ENCODE data around the gene CDH16. TPM values are rescaled to one million over a fixed set of nuclear protein-coding genes. Genes with fewer than 3 reads are reported as not detected.

Gene CDH16
- total and polyA plus RNA-seq, 2 donors (not counting 3 experiments of a cell fraction or from before 2014, with no cell fraction given): not detected

DNA sequence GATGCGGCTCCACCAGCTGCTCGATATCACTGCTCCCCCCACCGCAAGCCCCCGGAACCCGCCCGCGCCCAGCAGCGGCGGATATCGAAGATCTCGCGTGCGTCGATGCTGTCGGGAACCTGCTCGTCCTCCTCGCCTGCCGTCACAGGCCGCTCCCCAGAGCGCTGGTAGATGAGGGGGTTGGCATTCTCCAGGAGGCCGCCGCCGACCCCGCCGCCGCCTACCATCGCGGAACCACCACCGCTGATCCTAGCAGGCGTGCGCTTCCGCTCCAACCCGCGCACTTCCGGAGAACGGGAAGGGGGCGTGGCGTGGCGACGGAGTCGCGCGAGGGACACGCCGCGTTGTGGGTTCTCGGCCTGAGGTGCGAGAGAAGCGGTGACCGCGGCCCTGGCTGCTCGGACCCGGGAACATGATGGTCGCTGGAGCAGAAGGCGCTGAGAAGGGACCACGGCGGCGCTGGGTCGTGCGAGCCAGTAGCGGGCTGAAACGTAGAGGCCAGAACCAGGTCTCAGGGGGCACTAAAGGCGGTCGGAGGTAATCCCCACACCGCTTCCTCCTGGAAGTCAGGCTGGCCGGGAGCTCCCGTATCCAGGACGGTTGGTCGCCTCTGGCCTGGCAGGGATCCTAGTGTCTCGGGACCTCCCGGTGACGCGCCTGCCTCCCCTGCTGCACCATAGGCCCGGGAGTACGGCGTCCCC is 15.6 kb upstream of the CDH16 start, which contains the start of gene CIAO2B:
CIAO2B (minus strand) TSS at position 265 of the 701 bp plus-strand sequence; CDS start at position 227, 38 bp downstream.
- POLR2A ChIA-PET: interaction anchor here (0.5 to 1.6 kb wide), 2 partner anchors 61 to 498 kb away, joined by 3 read pairs; no protein-coding TSS in a partner anchor
- Histone ChIP-seq H3K4me3 (replicated peaks in 1 of 3; ENCODE audit: insufficient read depth in 1 of 3, low read depth in 1 of 3, low read length in 3 of 3) (peak within 1 kb of the TSS; percentile 22 to 88 (median 83)), H3K4me2 (ENCODE audit: insufficient read depth, low read length) (peak within 1 kb of the TSS; percentile 84), H4K20me1 (replicated peaks; ENCODE audit: control insufficient read depth, extremely low read depth, insufficient read depth, low read length) (no peaks in the 10 kb centered on the region), H3K79me2 (ENCODE audit: control insufficient read depth, insufficient read depth, low read length) (peaks cover 20% of the 10 kb centered on the region), H3K9ac (replicated peaks; ENCODE audit: extremely low read depth, insufficient read depth, low read length) (peak within 1 kb of the TSS; percentile 79), H3K27me3 (ENCODE audit: control insufficient read depth in 2 of 2, insufficient read depth in 2 of 2, low read length in 2 of 2) (no peaks in the 10 kb centered on the region), H3K9me3 (replicated peaks; ENCODE audit: control insufficient read depth, insufficient read depth, low read length) (no peaks in the 10 kb centered on the region), H3K4me1 (ENCODE audit: control insufficient read depth, extremely low read depth, insufficient read depth, low read length) (peaks cover 7% of the 10 kb centered on the region), H2AFZ (ENCODE audit: low read depth, low read length) (peak within 1 kb of the TSS; percentile 63), H3K36me3 (ENCODE audit: control insufficient read depth in 2 of 2, extremely low read depth in 1 of 2, insufficient read depth in 2 of 2, low read length in 2 of 2) (no peaks in the 10 kb centered on the region), H3K9me1 (replicated peaks; ENCODE audit: control insufficient read depth, extremely low read depth, insufficient read depth, low read length) (no peaks in the 10 kb centered on the region), H3K27ac (ENCODE audit: insufficient read depth, low read depth, low read length) (peak within 1 kb of the TSS; percentile 67)
- dilution Hi-C loops (cut with MboI; ENCODE audit: extremely low pct_ligation_motif_present, low sequenced_read_pairs) (no loop called here), intact Hi-C loops (cut with micrococcal nuclease) (no loop called here)
- TF ChIP-seq FOS (IDR thresholded peaks at IDR 0.05; ENCODE audit: borderline replicate concordance, insufficient read depth, low read length) (no peak), EZH2 (IDR thresholded peaks at IDR 0.05; ENCODE audit: borderline replicate concordance, low read depth, low read length, severe bottlenecking) (no peak), POLR2A (IDR thresholded peaks at IDR 0.05; ENCODE audit: low read depth, low read length) (peak; percentile 84), GATA2 (IDR thresholded peaks at IDR 0.05; ENCODE audit: insufficient read depth, insufficient read length, low read depth, low read length) (no peak), POLR2AphosphoS5 (IDR thresholded peaks at IDR 0.05; ENCODE audit: insufficient read depth, low read depth, low read length) (peak; percentile 83)
- TF ChIP-seq, protein P1, sequence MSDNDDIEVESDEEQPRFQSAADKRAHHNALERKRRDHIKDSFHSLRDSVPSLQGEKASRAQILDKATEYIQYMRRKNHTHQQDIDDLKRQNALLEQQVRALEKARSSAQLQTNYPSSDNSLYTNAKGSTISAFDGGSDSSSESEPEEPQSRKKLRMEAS (IDR thresholded peaks at IDR 0.05; ENCODE audit: insufficient read depth, insufficient read length): peak; percentile 38
- CTCF ChIA-PET: interaction anchor here (0.8 to 2.4 kb wide), 3 partner anchors 9 to 221 kb away, joined by 3 to 12 read pairs (median 6); partner anchors contain the start of gene RRAD
- DNase-seq (ENCODE audit: low read depth, low spot score) (peak; percentile 87), FAIRE-seq (peak; percentile 84)
- BruUV-seq (replicated peaks): TSS peak; percentile 51
